Measurements from ENCODE around the gene PTPMT1.

- TF ChIP-seq CTCF (IDR thresholded peaks at IDR 0.05): no peak
- no peak for TF ChIP-seq POLR2A (IDR thresholded peaks at IDR 0.05)
These were observed 23.7 kb downstream of the PTPMT1 start for GRCh38 chr11:47589118-47589517.
